Measurements from ENCODE around the gene OTUD5. TPM values are rescaled to one million over a fixed set of nuclear protein-coding genes. Genes with fewer than 3 reads are reported as not detected.

Gene OTUD5
- total and polyA plus RNA-seq, 2 donors (not counting 1 experiment from before 2014, with no cell fraction given): 33.0 to 46.6 TPM

DNA sequence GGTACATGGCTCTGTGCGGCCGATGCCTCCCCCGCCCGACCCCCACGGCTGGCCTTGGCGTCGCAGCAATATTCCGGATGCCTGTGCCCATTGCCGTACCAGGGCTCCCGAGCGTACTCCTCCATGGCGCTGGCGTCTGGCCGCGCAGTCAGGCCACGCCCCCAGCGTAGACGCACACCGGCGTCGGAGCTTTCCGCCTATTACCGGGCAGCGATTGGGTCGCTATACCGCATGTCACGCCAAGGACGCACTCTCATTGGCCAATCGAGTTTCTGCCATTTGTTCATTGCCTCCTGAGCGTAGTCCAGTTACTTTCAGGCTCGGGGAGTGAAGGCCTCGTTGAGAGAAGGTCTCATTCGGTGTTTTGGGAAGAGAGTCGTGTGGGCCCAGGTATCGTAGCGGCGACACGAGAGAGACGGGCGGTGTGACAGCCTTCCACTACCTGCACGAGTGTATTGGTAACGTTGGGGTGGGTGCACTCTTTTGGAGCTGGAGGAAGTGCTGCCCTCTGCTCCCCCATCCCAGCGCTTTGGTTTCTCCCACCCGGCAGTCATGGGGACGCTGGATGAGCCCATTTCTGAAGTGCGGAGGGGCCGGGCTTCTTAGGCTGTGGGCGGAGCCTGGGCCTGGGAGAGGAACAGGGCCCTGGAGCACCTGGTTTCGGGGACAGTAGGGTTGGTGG, 59.6 kb downstream of the OTUD5 start, which contains the start of the genes PQBP1 and TIMM17B:
PQBP1 (plus strand) TSS at position 306 of the 682 bp plus-strand sequence. CDS start 580 bp downstream, outside the sequence.
TIMM17B (minus strand) TSS at position 144 of the 682 bp plus-strand sequence; CDS start at position 125, 19 bp downstream.
- DNase-seq (ENCODE audit: low read depth in 2 of 2): peak; percentile 96 to 97
- peaks cover 9% of the 10 kb centered on the region for H3K36me3 ChIP-seq (ENCODE audit: control insufficient read depth, insufficient read depth, low read length)
- H3K9me3 ChIP-seq (ENCODE audit: control insufficient read depth, insufficient read depth, low read depth, low read length): no peaks in the 10 kb centered on the region
- no peaks in the 10 kb centered on the region for H4K20me1 ChIP-seq (ENCODE audit: control insufficient read depth, extremely low read depth, insufficient read depth, low read length)
- H3K9ac ChIP-seq (ENCODE audit: insufficient read depth, low read length): peak within 1 kb of the TSS; percentile 90
- H2AFZ ChIP-seq (ENCODE audit: low read length): peak within 1 kb of the TSS; percentile 67
- TF ChIP-seq EZH2 (IDR thresholded peaks at IDR 0.05; ENCODE audit: low read length, missing control alignments) (no peak), CTCF (conservative IDR thresholded peaks at IDR 0.05 in 1 of 2, IDR thresholded peaks at IDR 0.05 in 1 of 2; ENCODE audit: low read depth in 1 of 2, low read length in 2 of 2) (no peak)
- H3K79me2 ChIP-seq (ENCODE audit: control insufficient read depth, insufficient read depth, low read length): peaks cover 13% of the 10 kb centered on the region
- H3K27me3 ChIP-seq (ENCODE audit: control insufficient read depth, insufficient read depth, low read length): no peaks in the 10 kb centered on the region
- peaks cover 3% of the 10 kb centered on the region for H3K4me1 ChIP-seq (ENCODE audit: control insufficient read depth, extremely low read depth, insufficient read depth, low read length)
- H3K4me3 ChIP-seq (replicated peaks in 1 of 4; ENCODE audit: control extremely low read depth in 1 of 4, insufficient read depth in 1 of 4, low read depth in 3 of 4, low read length in 4 of 4): peak within 1 kb of the TSS; percentile 62 to 89 (median 81)
- peak within 1 kb of the TSS; percentile 97 for H3K27ac ChIP-seq (ENCODE audit: insufficient read depth, low read length)
- peak within 1 kb of the TSS; percentile 85 for H3K4me2 ChIP-seq (ENCODE audit: extremely low read depth, insufficient read depth, low read length)

GRCh38 chrX:48897157-48897624, 60.2 kb downstream of the OTUD5 start:
- Histone ChIP-seq H3K9me3 (ENCODE audit: control insufficient read depth, insufficient read depth, low read depth, low read length) (no peaks in the 10 kb centered on the region), H3K27me3 (ENCODE audit: control insufficient read depth, insufficient read depth, low read length) (no peaks in the 10 kb centered on the region), H3K27ac (ENCODE audit: insufficient read depth, low read length) (peak overlapping the region; percentile 97), H3K4me1 (ENCODE audit: control insufficient read depth, extremely low read depth, insufficient read depth, low read length) (peaks cover 3% of the 10 kb centered on the region), H3K9ac (ENCODE audit: insufficient read depth, low read length) (peak overlapping the region; percentile 90), H3K4me2 (ENCODE audit: extremely low read depth, insufficient read depth, low read length) (peak overlapping the region; percentile 77), H3K79me2 (ENCODE audit: control insufficient read depth, insufficient read depth, low read length) (peaks cover 13% of the 10 kb centered on the region), H2AFZ (ENCODE audit: low read length) (peak overlapping the region; percentile 23), H3K36me3 (ENCODE audit: control insufficient read depth, insufficient read depth, low read length) (peaks cover 7% of the 10 kb centered on the region), H3K4me3 (replicated peaks in 1 of 4; ENCODE audit: control extremely low read depth in 1 of 4, insufficient read depth in 1 of 4, low read depth in 3 of 4, low read length in 4 of 4) (peak overlapping the region; percentile 62 to 89 (median 81)), H4K20me1 (ENCODE audit: control insufficient read depth, extremely low read depth, insufficient read depth, low read length) (no peaks in the 10 kb centered on the region)
- DNase-seq (ENCODE audit: low read depth in 2 of 2): peak; percentile 62 to 72
- no peak for TF ChIP-seq EZH2 (IDR thresholded peaks at IDR 0.05; ENCODE audit: low read length, missing control alignments)
- TF ChIP-seq CTCF (conservative IDR thresholded peaks at IDR 0.05 in 1 of 2, IDR thresholded peaks at IDR 0.05 in 1 of 2; ENCODE audit: low read depth in 1 of 2, low read length in 2 of 2): no peak

- TF ChIP-seq EZH2 (IDR thresholded peaks at IDR 0.05; ENCODE audit: low read length, missing control alignments) (no peak), CTCF (conservative IDR thresholded peaks at IDR 0.05 in 1 of 2, IDR thresholded peaks at IDR 0.05 in 1 of 2; ENCODE audit: low read depth in 1 of 2, low read length in 2 of 2) (no peak)
- peak; percentile 23 to 42 for DNase-seq (ENCODE audit: low read depth in 2 of 2)
- H2AFZ ChIP-seq (ENCODE audit: low read length): no peak overlapping the region
Observed at GRCh38 chrX:48896611-48897011, 60.8 kb downstream of the OTUD5 start.

More at GRCh38 chrX:48896611-48897011, 60.8 kb downstream of the OTUD5 start:
- Histone ChIP-seq H3K27me3 (ENCODE audit: control insufficient read depth, insufficient read depth, low read length) (no peaks in the 10 kb centered on the region), H3K9me3 (ENCODE audit: control insufficient read depth, insufficient read depth, low read depth, low read length) (no peaks in the 10 kb centered on the region), H4K20me1 (ENCODE audit: control insufficient read depth, extremely low read depth, insufficient read depth, low read length) (no peaks in the 10 kb centered on the region), H3K4me1 (ENCODE audit: control insufficient read depth, extremely low read depth, insufficient read depth, low read length) (peaks cover 3% of the 10 kb centered on the region), H3K9ac (ENCODE audit: insufficient read depth, low read length) (peak overlapping the region; percentile 53), H3K4me2 (ENCODE audit: extremely low read depth, insufficient read depth, low read length) (peak overlapping the region; percentile 77), H3K4me3 (replicated peaks in 1 of 4; ENCODE audit: control extremely low read depth in 1 of 4, insufficient read depth in 1 of 4, low read depth in 3 of 4, low read length in 4 of 4) (peak overlapping the region; percentile 62 to 89 (median 81)), H3K36me3 (ENCODE audit: control insufficient read depth, insufficient read depth, low read length) (peaks cover 4% of the 10 kb centered on the region), H3K79me2 (ENCODE audit: control insufficient read depth, insufficient read depth, low read length) (peaks cover 13% of the 10 kb centered on the region), H3K27ac (ENCODE audit: insufficient read depth, low read length) (peak overlapping the region; percentile 97)
